ENCODE measurements around the gene TSHR.

- TF ChIP-seq POLR2A (IDR thresholded peaks at IDR 0.05) (no peak), CTCF (IDR thresholded peaks at IDR 0.05) (no peak)
Observed at GRCh38 chr14:81176241-81176640, 220.8 kb downstream of the TSHR start.
